NB4 (cell line): ENCODE measurements around the gene SLC17A2.
"Not testable (repeated sequence)": the region's sequence is repeated elsewhere in the genome, so short reads cannot be mapped to it uniquely, and the experiment has no call there.

Experiments used
- DNase-seq: peaks from one replicate; pipeline ENCODE4 v3.0.0; 2010; ENCODE audit warnings: low read depth
- H3K4me3 ChIP-seq: one replicate; pipeline ENCODE4 v1.5.1; 2011; ENCODE audit warnings: mild to moderate bottlenecking, low read depth, low read length, moderate library complexity
- CTCF ChIP-seq: IDR thresholded peaks from one replicate; pipeline ENCODE4 v1.5.1; 2012; ENCODE audit warnings: low read depth, low read length
- MAX ChIP-seq: IDR thresholded peaks from 2 replicates; pipeline ENCODE4 v1.6.1; 2011; ENCODE audit warnings: low read depth, low read length
- MYC ChIP-seq: IDR thresholded peaks from 2 replicates; pipeline ENCODE4 v1.6.1; 2011; ENCODE audit warnings: low read depth, low read length
- POLR2A ChIP-seq: IDR thresholded peaks from 2 replicates; pipeline ENCODE4 v1.6.1; 2011; ENCODE audit warnings: mild to moderate bottlenecking; ENCODE audit not compliant: insufficient read length; ENCODE audit errors: extremely low read depth

The SLC17A2 gene

GRCh38 chr6:25934156-25934555 is 3.7 kb upstream of the SLC17A2 start:
- DNase-seq: no peak
- H3K4me3 ChIP-seq: no peak overlapping the region
- TF ChIP-seq MYC (no peak), POLR2A (no peak), MAX (no peak), CTCF (no peak)

- H3K4me3 ChIP-seq: no peak overlapping the region
- TF ChIP-seq CTCF: no peak
- no peak for TF ChIP-seq MYC
- no peak for TF ChIP-seq MAX
- TF ChIP-seq POLR2A: no peak
- no peak for DNase-seq
Observed at GRCh38 chr6:25931411-25931709, 869 bp upstream of the SLC17A2 start.

- not testable (repeated sequence) for H3K4me3 ChIP-seq, DNase-seq
Observed at GRCh38 chr6:25929785-25930184, 706 bp downstream of the SLC17A2 start.

GRCh38 chr6:25928562-25929324 is 1.7 kb downstream of the SLC17A2 start:
- no peak for TF ChIP-seq POLR2A
- no peak for TF ChIP-seq CTCF
- no peak for TF ChIP-seq MAX
- no peak for TF ChIP-seq MYC
- no peak for DNase-seq

GRCh38 chr6:25927756-25928216 is 2.7 kb downstream of the SLC17A2 start:
- no peak for DNase-seq
- TF ChIP-seq MYC (no peak), MAX (no peak), CTCF (no peak), POLR2A (no peak)
- H3K4me3 ChIP-seq: no peak overlapping the region

More at GRCh38 chr6:25928562-25929324, 1.7 kb downstream of the SLC17A2 start:
- H3K4me3 ChIP-seq: no peak overlapping the region

GRCh38 chr6:25927178-25927577 is 3.3 kb downstream of the SLC17A2 start:
- H3K4me3 ChIP-seq: no peak overlapping the region
- no peak for DNase-seq

More at GRCh38 chr6:25927178-25927577, 3.3 kb downstream of the SLC17A2 start:
- no peak for TF ChIP-seq CTCF
- TF ChIP-seq MAX: no peak
- TF ChIP-seq POLR2A: no peak
- no peak for TF ChIP-seq MYC
